CD4-positive, alpha-beta T cell treated with Interleukin-2 at 100 ng/mL for 4 hours (primary cell): Measurements from ENCODE around the gene CRIM1.

Source experiments
- DNase-seq: peaks from one replicate; pipeline ENCODE4 v3.0.0-alpha.2; 2020; ENCODE audit warnings: low spot score

Gene CRIM1

GRCh38 chr2:36486521-36487044 is 131.0 kb downstream of the CRIM1 start:
- no peak for DNase-seq

GRCh38 chr2:36487947-36488346 is 132.4 kb downstream of the CRIM1 start:
- no peak for DNase-seq

- no peak for DNase-seq
Observed at GRCh38 chr2:36489281-36489680, 133.7 kb downstream of the CRIM1 start.

- DNase-seq = no peak
Observed at GRCh38 chr2:36490749-36491148, 135.2 kb downstream of the CRIM1 start.

GRCh38 chr2:36492216-36492945 is 136.8 kb downstream of the CRIM1 start:
- DNase-seq = no peak

GRCh38 chr2:36493306-36493705 is 137.7 kb downstream of the CRIM1 start:
- no peak for DNase-seq

GRCh38 chr2:36497570-36498163 is 142.1 kb downstream of the CRIM1 start:
- DNase-seq = no peak

- DNase-seq = no peak
Observed at GRCh38 chr2:36499128-36499820, 143.7 kb downstream of the CRIM1 start.

GRCh38 chr2:36500072-36500471 is 144.5 kb downstream of the CRIM1 start:
- no peak for DNase-seq

- DNase-seq = no peak
Observed at GRCh38 chr2:36502081-36502480, 146.5 kb downstream of the CRIM1 start.

- DNase-seq = peak; percentile 34
Observed at GRCh38 chr2:36507408-36507812, 151.8 kb downstream of the CRIM1 start.

- no peak for DNase-seq
Observed at GRCh38 chr2:36509075-36509474, 153.5 kb downstream of the CRIM1 start.

- DNase-seq = no peak
Observed at GRCh38 chr2:36511858-36512603, 156.5 kb downstream of the CRIM1 start.

GRCh38 chr2:36512705-36513104 is 157.1 kb downstream of the CRIM1 start:
- no peak for DNase-seq

- DNase-seq = no peak
Observed at GRCh38 chr2:36513661-36514060, 158.1 kb downstream of the CRIM1 start.

- DNase-seq = no peak
Observed at GRCh38 chr2:36515538-36515937, 160.0 kb downstream of the CRIM1 start.

- DNase-seq = no peak
Observed at GRCh38 chr2:36516136-36516870, 160.7 kb downstream of the CRIM1 start.

GRCh38 chr2:36520431-36520830 is 164.9 kb downstream of the CRIM1 start:
- DNase-seq = no peak

- DNase-seq = no peak
Observed at GRCh38 chr2:36523153-36523552, 167.6 kb downstream of the CRIM1 start.

GRCh38 chr2:36525245-36525644 is 169.7 kb downstream of the CRIM1 start:
- DNase-seq = no peak

GRCh38 chr2:36526226-36526625 is 170.6 kb downstream of the CRIM1 start:
- no peak for DNase-seq

- no peak for DNase-seq
Observed at GRCh38 chr2:36528274-36528673, 172.7 kb downstream of the CRIM1 start.
